SKM-1 treated with dmso at 0.1 percent for 144 hours (cell line): ENCODE measurements around the gene PPP1R15A.
"Not testable (repeated sequence)": the region's sequence is repeated elsewhere in the genome, so short reads cannot be mapped to it uniquely, and the experiment has no call there.

Experiments
- DNase-seq: peaks from one replicate; lab custom pipeline; 2025; ENCODE audit not compliant: unreplicated experiment; lab: John Stamatoyannopoulos, UW

PPP1R15A gene

DNA sequence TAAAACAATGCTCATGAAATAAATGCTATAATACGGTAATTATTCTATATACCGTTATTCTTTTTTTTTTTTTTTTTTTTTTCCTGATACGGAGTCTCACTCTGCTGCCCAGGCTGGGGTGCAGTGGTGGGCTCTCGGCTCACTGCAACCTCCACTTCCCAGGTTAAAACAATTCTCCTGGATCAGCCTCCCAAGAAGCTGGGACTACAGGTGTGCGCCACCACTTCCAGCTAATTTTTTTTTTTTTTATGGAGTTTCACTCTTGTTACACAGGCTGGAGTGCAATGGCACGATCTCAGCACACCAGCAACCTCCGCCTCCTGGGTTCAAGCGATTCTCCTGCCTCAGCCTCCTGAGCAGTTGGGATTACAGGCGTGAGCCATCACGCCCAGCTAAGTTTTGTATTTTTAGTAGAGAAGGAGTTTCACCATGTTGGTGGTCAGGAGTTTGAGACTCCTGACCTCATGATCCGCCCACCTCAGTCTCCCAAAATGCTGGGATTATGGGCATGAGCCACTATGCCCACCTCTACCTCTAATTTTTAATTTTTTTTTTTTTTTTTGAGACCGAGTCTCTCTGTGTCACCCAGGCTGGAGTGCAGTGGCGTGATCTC, 6.9 kb downstream of the PPP1R15A start:
- no peak for DNase-seq

DNA sequence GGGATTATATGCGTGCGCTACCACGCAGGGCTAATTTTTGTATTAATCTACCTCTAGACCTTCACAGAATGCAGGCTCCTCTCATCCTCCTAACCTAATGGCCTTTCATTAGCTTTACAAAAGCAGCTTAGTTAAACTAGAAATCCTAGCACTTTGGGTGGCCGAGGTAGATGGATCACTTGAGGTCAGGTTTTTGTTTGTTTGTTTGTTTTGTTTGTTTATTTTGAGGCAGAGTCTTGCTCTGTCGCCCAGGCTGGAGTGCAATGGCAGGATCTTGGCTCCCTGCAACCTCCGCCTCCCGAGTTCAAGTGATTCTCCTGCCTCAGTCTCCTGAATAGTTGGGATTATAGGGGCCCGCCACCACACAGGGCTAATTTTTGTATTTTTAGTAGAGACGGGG, 7.5 kb downstream of the PPP1R15A start:
- DNase-seq = not testable (repeated sequence)

DNA sequence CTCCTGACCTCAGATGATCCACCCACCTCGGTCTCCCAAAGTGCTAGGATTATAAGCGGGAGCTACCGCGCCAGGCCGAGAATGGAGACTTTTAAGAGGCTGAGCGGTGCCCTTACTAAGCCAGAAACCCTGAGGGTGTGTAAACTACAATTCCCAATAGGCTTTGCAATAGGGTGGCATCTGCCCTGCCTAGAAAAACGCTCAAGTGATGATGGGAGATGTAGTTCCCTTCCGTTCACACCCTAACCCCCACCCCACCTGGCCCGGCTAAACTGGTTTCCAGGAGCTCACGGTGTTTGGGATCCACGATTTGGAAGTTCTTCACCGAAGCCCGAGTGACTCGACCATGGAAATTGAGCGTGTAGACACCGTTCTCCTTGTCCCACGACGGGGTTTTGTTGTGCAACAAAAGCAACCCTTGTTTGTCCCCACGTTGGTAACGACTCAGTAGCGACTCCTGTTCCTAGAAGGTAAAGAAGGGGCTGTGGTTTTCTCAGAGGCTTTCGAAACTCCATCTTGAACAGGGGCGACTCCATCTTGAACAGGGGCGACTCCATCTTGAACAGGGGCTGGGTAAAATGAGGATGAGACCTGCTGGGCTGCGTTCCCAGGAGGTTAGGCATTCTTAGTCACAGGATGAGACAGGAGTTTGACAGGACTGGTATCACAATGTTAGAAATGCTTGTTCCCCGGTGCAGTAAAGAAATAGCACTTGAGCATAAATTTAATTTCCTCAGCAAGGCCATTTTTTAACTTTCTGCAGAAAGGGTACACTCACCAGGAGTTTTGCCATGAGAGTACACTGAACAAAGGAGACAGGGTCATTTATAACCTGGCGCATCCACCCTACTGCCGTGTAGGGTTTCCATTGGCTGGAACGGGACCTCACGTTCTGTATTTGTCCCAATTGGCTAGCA, 9.8 kb downstream of the PPP1R15A start:
- DNase-seq = no peak

DNA sequence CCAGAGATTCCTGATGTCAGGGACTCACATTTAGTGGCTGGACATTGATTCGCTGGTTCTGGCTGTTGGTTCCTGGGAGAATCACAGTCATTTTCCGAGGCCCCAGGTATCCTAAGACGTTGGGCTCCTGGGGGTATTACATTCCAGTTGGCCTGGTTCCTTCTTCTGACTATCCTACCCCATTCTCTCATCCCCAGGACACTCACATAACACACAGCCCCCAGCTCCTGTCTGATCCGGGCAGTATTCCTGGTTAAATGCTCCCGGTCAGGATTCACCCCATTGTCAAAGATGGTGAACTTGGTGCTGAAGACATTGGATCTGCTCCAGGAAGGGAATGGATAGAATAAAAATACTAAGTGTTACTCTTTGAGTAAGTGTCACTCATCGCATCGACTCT, 11.5 kb downstream of the PPP1R15A start:
- DNase-seq = no peak

DNA sequence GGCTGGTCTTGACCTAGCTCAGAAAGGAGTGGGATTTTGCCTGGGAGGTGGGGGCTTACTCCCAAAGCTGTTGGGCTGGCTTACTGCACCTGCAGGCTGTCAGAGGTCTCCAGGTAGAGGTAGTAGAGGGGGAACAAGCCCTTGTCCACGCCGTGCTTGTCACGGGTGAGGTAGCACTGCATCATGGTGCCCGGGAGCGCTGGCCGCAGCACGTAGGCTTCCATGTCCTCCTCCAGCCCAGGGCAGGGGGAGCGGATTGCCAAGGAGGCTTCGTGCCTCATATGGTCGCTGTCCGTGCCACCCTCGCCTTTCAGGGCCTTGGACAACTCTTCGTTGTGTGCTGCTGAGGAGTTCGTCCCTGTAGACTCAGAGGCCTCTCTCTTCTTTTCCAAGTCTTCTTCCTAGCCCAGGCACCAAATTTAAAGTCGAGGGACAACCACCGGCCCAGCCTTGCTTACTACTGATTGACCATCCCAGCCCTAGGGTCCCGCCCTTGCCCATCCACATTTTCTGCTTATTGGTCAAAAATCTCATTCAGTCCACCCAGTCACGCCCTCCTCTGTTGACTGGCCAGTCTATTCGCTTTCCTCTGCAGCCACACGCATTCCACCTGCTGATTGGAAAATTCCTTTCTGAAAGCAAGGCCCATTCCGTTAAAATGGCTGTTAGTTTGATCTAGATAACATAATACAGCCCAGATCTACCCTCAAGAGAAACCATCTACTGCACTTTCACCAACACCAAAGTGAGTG, 15.8 kb downstream of the PPP1R15A start:
- DNase-seq = no peak

DNA sequence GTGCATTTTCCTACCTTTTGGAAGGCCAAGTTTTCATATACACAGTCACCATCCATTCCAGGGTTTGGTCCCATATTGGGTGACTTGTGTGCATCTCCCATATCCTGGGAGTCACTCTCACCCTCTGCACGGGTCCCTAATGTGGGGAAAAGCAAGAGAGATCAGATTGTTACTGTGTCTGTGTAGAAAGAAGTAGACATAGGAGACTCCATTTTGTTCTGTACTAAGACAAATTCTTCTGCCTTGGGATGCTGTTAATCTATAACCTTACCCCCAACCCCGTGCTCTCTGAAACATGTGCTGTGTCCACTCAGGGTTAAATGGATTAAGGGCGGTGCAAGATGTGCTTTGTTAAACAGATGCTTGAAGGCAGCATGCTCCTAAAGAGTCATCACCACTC, 17.3 kb downstream of the PPP1R15A start:
- not testable (repeated sequence) for DNase-seq

DNA sequence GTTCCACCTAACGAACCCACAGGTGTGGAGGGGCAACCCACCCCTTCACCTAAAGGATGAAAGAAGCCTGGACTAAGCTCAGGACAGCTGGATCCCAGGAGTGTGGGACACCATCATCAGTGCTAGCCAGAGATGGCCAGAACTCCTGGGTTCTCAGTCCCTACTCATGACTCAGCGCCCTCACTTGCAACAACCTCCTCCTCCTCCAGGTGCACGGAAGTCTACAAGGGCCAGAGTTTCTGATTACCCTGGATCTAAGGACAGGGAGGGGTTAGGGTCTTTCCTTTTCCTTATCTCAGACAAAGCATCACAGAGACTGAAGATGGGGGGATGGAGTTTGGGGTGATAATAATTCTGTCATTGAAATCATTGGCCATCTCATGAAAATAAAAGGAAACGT, 18.3 kb downstream of the PPP1R15A start:
- no peak for DNase-seq

DNA sequence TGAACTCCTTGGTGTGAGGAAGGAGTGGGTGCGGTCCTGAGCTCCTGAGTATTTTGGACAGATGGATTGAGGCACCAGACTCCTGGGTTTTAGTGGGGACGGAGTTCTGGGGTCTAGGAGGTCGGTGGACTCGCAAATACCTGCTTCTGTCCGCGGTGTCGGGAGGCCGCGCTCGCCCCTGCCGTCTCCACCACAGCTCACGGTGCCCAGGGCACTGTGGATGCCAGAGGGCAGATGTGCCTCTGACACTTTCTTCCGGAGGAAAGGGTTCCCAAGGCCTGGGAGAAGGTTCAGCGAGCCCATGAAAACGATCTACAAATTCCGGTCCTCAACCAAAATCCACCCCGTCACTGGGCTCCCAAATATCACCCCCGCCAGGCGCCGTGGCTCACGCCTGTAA, 23.0 kb downstream of the PPP1R15A start:
- no peak for DNase-seq

DNA sequence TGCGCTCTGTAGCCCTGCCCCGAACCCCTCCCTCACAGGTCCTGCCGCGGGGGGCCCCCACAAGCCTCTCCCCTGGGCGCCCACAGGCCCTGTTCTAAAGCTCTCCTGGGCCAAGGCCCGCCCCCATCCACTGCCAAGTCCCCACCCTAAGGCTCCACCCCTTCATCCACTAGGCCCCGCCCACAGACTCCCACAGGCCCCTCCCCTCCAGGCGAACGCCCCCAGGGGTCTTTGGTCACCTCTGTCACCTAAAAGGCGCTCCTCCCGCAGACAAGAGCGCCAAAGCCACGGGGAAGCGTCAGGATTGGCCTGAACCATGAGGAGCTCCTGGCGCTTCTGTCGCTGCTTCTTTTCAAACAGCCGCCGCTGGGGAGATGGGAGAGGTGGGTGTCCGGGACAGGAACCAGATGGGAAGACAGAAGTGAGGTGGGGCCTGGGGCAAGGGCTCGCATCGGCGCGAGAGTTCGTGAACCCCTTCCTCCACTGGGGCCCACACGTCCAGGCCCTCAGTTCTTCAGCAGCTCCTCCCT, 24.0 kb downstream of the PPP1R15A start:
- no peak for DNase-seq

DNA sequence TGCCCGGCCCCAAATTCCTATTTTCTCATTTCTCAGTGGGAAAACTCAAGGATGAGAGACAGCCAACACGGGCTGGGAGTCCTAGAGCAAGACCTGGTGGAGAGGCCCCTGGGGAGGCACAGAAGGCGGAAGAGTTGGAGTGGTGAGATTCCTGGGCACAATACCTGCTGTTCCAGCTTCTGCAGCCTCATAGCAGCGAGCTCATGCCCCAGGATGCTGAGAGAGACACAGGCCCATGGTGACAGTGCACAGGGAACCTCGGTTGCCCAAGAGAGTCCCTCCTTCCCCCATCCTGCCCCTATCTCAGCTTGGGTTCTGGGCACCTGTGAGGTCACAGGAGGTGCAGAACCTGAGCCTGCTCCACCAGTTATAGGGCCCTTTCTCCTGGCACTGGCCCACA, 25.0 kb downstream of the PPP1R15A start:
- DNase-seq = no peak

DNA sequence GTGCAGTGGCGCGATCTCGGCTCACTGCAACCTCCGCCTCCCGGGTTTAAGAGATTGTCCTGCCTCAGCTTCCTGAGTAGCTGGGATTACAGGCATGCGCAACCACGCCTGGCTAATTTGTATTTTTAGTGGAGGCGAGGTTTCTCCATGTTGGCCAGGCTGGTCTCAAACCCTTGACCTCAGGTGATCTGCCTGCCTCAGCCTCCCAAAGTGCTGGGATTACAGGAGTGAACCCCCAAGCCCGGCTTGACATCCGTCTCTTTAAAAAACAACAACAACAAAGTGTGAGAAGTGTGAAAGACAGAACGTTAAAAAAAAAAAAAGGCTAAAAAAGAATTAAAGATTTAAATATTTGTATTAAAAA, 27.1 kb downstream of the PPP1R15A start:
- not testable (repeated sequence) for DNase-seq

DNA sequence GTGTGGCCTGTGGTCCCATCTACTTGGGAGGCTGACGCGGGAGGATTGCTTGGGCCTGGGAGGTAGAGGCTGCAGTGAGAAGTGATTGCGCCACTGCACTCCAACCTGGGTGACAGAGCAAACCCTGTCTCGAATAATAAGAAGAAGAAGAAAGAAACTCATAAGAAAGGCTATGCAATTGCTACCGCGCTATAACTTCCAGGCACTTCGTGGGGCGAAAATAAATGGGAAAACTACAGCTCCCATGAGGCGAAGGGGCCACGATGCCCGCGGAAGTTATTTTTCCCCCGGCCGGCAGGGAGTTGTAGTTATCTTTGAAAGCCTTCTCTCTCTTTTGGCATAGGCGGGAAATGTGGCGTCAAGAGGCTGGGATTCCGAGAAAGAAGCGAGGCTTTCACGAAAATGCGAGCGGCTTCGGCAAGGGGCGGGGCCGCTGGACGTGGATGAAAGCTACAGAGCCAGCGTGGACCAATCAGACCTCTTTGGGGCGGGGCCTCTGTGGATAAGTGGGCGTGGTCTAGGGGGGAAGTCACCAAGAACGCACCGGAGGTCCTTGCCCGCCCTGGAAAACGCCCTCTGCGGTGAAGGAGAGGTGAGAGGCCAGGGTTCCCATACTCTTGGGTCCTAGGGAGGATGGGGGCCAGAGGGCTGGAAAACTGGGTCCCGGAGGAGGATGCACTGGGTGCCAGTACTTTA, 27.7 kb downstream of the PPP1R15A start, which contains the start of gene NUCB1:
TSS of gene NUCB1 (plus strand) at position 532 of the 696 bp plus-strand sequence. CDS start 485 bp downstream, outside the sequence.
- DNase-seq = peak; percentile 80

DNA sequence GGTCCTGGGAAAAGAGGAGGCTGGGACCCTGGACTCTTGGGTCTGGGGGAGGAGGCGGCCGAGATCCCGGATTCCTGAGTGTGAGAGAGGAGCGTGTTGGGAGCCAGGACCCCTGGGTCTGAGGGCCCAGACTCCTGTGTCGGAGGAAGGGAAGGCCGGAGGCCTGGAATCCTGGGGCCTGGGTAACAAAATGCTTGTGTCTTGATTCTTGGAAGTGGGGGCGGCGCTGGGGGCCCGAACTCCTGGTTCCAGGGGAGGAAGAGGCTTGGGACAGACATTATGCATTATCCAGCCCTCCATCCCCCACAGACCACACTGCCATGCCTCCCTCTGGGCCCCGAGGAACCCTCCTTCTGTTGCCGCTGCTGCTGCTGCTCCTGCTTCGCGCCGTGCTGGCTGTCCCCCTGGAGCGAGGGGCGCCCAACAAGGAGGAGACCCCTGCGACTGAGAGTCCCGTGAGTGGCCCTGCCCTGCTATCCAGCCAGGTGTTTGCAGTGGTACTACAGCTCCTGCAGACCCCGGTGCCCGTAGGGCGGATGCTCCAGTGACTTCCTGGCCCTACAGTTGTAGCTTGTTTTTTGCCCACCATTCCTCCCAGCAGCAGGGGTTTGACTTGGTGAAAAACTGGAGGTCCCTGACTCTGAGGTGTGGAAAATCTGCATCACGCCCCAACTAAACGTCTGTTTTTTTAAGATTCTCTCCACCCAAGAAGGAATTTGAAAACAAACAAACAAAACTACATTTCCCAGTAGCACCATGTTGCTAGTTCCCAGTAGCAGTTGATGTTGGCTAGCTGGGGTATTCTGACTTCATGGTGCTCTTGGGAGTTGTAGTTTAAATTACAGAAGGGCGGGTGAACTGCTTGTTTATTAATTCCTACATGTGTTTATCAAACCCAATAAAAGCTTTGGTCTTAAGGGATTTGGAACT, 28.5 kb downstream of the PPP1R15A start:
- no peak for DNase-seq

DNA sequence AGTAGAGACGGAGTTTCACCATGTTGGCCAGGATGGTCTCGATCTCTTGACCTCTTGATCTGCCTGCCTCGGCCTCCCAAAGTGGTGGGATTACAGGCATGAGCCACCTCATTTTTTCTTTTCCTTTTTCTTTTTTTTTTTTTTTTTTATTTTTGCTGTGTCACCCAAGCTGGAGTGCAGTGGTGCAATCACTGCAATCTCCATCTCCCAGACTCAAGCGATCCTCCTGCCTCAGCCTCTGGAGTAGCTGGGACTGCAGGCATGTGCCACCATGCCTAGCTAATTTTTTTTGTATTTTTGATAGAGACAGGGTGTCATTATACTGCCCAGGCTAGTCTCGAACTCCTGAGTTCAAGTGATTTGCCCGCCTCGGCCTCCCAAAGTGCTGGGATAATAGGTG, 30.1 kb downstream of the PPP1R15A start:
- DNase-seq = not testable (repeated sequence)

DNA sequence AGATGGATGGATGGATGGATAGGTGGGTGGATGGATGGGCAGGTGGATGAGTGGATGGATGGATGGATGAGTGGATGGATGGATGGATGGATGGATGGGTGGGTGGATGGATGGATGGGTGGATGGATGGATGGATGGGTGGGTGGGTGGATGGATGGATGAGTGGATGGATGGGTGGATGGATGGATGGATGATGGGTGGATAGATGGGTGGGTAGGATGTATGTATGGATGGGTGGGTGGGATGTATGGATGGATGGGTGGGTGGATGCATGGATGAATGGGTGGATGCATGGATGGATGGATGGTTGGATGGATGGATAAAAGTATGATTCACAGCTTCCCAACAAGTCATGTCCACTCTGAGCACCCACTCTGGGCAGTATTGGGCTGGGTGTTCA, 31.6 kb downstream of the PPP1R15A start:
- DNase-seq = not testable (repeated sequence)

DNA sequence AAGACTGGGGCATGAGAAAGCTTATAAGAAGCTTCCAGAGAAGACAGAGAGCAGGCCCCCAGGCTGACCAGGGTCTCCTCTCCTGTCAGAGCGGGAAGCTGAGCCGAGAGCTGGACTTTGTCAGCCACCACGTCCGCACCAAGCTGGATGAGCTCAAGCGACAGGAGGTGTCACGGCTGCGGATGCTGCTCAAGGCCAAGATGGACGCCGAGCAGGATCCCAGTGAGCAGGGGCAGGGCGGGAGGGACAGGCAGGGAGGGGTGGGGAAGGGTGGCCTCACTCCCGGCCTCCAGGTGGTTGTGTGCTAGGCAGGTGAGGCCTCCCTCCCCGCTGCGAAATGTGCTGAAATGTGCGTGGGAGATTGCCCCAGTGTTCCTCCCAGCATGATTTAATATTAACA, 33.4 kb downstream of the PPP1R15A start:
- DNase-seq = no peak

DNA sequence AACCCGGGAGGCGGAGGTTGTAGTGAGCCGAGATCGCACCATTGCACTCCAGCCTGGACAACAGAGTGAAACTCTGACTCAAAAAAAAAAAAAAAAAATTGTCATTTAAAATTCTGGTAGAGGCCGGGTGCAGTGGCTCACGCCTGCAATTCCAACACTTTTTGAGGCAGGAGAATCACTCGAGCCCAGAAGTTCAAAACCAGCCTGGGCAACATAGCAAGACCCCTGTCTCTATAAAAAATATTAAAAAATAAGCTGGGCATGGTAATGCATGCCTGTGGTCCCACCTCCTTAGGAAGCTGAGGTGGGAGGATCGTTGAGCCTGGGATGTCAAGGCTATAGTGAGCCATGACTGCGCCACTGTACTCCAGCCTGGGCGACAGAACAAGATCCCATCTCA, 34.1 kb downstream of the PPP1R15A start:
- no peak for DNase-seq

DNA sequence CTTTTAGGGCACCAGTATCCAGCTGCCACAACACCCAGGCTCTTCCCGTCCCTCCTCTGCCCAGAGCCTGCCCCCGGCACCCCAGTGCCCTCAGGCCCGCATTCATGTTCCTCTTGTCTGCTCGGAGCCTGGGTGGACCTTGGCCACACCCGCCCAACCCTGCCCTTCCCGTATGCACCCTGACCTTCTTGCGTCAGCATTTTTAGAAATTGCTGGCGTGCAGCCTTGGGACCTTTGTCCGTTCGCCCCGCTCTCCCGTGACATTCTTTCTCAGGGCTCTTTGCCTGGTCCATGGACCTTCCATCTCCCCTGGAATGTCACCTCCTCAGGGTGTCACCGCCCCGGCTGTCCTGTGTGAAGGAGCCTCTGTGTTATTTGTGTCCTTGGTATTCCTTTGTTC, 35.5 kb downstream of the PPP1R15A start:
- no peak for DNase-seq

DNA sequence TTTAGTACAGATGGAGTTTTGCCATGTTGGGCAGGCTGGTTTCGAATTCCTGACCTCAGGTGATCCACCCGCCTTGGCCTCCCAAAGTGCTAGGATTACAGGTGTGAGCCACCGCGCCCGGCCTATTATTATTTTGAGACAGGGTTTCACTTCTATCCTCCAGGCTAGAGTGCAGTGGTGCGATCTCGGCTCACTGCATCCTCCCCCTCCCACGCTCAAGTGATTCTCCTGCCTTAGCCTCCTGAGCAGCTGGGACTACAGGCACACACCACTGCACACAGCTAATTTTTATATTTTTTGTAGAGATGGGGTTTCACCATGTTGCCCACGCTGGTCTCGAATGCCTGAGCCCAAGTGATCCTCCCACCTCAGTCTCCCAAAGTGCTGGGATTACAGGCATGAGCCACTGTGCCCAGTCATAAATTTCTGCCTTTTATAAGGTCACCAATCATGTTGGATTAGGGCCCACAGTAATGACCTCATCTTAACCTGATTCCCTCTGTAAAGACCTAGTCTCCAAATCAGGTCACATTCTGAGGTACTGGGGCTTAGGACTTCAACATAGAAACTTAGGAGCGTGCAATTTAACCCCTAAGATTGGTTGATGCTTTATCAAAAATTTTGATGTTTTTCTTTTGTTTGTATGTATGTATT, 37.3 kb downstream of the PPP1R15A start:
- DNase-seq = not testable (repeated sequence)
